Natural killer cell (primary cell): ENCODE data around the gene PRR12. TPM values are rescaled to one million over a fixed set of nuclear protein-coding genes. Genes with fewer than 3 reads are reported as not detected.

Experiments
- ATAC-seq, 3 donors: fragments of 150-1000 bp in 2 of 3; fragments of 200-7000 bp in 1 of 3; cut with Tn5 transposase; 1 replicate in 1 of 3; 2 replicates in 2 of 3; pipeline ENCODE4 v1.10.0; 2021; ENCODE audit warnings: mild to moderate bottlenecking in 2 of 3, moderate library complexity in 2 of 3
- DNase-seq, 2 donors: peaks; one replicate each; pipeline versions ENCODE4 v3.0.0 to v3.0.0-alpha.2; 2013 to 2021; ENCODE audit warnings: mixed read lengths in 1 of 2
- H3K27ac ChIP-seq: one replicate; pipeline ENCODE4 v1.5.1; 2013; ENCODE audit warnings: mild to moderate bottlenecking, low read length
- H3K27me3 ChIP-seq: one replicate; pipeline ENCODE4 v1.6.1; 2013; ENCODE audit warnings: low read length; ENCODE audit not compliant: control insufficient read depth, insufficient read depth
- H3K36me3 ChIP-seq: one replicate; pipeline ENCODE4 v1.6.1; 2013; ENCODE audit warnings: low read length; ENCODE audit not compliant: control insufficient read depth, insufficient read depth
- H3K4me1 ChIP-seq: one replicate; pipeline ENCODE4 v1.6.1; 2013; ENCODE audit warnings: low read length; ENCODE audit not compliant: control insufficient read depth, insufficient read depth
- H3K4me3 ChIP-seq: one replicate; pipeline ENCODE4 v1.5.1; 2013; ENCODE audit warnings: low read length
- H3K9me3 ChIP-seq: one replicate; pipeline ENCODE4 v1.6.1; 2013; ENCODE audit warnings: low read length; ENCODE audit not compliant: control insufficient read depth, insufficient read depth
- H3K27ac Mint-ChIP-seq, 2 donors: one replicate each; pipeline ENCODE4 v1.8.0; 2022; ENCODE audit warnings: mild to moderate bottlenecking in 2 of 2, mixed read lengths in 2 of 2, moderate library complexity in 1 of 2
- H3K27me3 Mint-ChIP-seq, 2 donors: one replicate each; pipeline ENCODE4 v1.8.0; 2022; ENCODE audit warnings: low read depth in 2 of 2, mixed read lengths in 2 of 2
- H3K36me3 Mint-ChIP-seq: one replicate; pipeline ENCODE4 v1.8.0; 2022; ENCODE audit warnings: mixed read lengths
- H3K4me1 Mint-ChIP-seq, 2 donors: one replicate each; pipeline ENCODE4 v1.8.0; 2022; ENCODE audit warnings: mixed read lengths in 2 of 2
- H3K4me3 Mint-ChIP-seq: one replicate; pipeline ENCODE4 v1.8.0; 2022; ENCODE audit warnings: mild to moderate bottlenecking, moderate library complexity, mixed read lengths
- H3K9me3 Mint-ChIP-seq, 2 donors: one replicate each; pipeline ENCODE4 v1.8.0; 2022; ENCODE audit warnings: mixed read lengths in 2 of 2
- WGBS: methylation state at CpG from one replicate; pipeline ENCODE4 v1.1.7; 2013; ENCODE audit warnings: missing lambda C conversion rate; ENCODE audit not compliant: insufficient coverage; 5-methylcytosine and 5-hydroxymethylcytosine counted together
- intact Hi-C: fragments of 100-400 bp; cut with micrococcal nuclease; formaldehyde crosslinking; loops from one replicate; pipeline ENCODE4 v1.14.2; 2022
- total RNA-seq, 4 donors: library from RNA; stranded (reverse); fragments of 120-200 nt in 1 of 4; gene quantifications; one replicate each; pipeline versions ENCODE4 v1.2.3 to v1.2.4, GENCODE V29; 2013 to 2022
- TF ChIP-seq, protein P1 (sequence below): fragments of 200-600 bp; IDR thresholded peaks from one replicate; pipeline ENCODE4 v1.8.0; 2022; ENCODE audit warnings: antibody characterized with exemption

The PRR12 gene
- total RNA-seq, 3 donors from 2014 or later (not counting 1 experiment from before 2014, with no cell fraction given): 51.1 to 62.1 (median 56.0) TPM

DNA sequence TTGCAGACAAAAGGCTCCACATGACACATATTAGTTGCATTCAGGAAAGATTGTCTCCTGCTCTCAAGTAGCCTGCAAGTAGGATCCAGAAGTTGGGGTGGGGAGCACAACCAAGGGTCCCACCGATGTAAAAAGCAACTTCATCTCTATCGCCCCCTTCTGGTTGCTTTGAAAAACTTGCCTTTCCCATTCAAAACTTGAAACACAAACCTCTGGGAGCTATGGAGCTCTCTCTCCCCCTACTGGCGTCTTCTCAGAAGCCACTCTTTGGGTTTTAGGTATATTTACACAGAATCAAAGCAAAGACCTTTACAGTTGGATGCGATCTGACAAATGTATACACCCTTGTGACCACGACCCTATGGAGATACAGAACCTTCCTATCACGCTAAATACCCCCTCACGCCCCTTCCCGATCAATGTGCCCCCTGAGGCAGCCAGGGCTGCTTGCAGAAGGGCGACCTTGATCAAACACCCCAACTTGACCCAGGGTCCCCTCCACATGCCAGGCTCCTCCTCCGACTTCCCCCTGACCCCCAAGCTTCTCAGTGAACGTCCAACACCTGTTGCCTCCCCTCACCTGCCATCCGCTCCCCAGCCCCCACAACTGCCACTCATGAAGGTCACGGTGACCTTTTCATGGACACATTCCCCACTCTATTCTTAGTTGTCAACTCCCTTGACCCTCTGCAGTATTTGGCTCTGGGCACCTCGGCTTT lies 20.7 kb upstream of the PRR12 start:
- Histone ChIP-seq H3K9me3 (no peaks in the 10 kb centered on the region), H3K36me3 (peaks cover 11% of the 10 kb centered on the region), H3K4me3 (no peak overlapping the region), H3K27me3 (no peaks in the 10 kb centered on the region), H3K4me1 (peaks cover 55% of the 10 kb centered on the region), H3K27ac (peak overlapping the region; percentile 13)
- Mint-ChIP-seq H3K4me3 (peak overlapping the region; percentile 79), H3K27me3 (no peaks in the 10 kb centered on the region), H3K9me3 (no peaks in the 10 kb centered on the region), H3K27ac (peak overlapping the region; percentile 89 to 91), H3K4me1 (peaks cover 25 to 41% of the 10 kb centered on the region in 2 donors), H3K36me3 (no peaks in the 10 kb centered on the region)
- 46% methylated on average over 14 of the region's 14 CpGs for WGBS
- ATAC-seq (peak; percentile 66 to 80 (median 67)), DNase-seq (peak; percentile 39 to 96)
- TF ChIP-seq, protein P1, sequence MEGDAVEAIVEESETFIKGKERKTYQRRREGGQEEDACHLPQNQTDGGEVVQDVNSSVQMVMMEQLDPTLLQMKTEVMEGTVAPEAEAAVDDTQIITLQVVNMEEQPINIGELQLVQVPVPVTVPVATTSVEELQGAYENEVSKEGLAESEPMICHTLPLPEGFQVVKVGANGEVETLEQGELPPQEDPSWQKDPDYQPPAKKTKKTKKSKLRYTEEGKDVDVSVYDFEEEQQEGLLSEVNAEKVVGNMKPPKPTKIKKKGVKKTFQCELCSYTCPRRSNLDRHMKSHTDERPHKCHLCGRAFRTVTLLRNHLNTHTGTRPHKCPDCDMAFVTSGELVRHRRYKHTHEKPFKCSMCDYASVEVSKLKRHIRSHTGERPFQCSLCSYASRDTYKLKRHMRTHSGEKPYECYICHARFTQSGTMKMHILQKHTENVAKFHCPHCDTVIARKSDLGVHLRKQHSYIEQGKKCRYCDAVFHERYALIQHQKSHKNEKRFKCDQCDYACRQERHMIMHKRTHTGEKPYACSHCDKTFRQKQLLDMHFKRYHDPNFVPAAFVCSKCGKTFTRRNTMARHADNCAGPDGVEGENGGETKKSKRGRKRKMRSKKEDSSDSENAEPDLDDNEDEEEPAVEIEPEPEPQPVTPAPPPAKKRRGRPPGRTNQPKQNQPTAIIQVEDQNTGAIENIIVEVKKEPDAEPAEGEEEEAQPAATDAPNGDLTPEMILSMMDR: peak; percentile 98
- intact Hi-C loops: loop anchor here (1.0 to 2.0 kb wide), 4 partner anchors 64 to 343 kb away; partner anchors contain the start of gene FLT3LG

DNA sequence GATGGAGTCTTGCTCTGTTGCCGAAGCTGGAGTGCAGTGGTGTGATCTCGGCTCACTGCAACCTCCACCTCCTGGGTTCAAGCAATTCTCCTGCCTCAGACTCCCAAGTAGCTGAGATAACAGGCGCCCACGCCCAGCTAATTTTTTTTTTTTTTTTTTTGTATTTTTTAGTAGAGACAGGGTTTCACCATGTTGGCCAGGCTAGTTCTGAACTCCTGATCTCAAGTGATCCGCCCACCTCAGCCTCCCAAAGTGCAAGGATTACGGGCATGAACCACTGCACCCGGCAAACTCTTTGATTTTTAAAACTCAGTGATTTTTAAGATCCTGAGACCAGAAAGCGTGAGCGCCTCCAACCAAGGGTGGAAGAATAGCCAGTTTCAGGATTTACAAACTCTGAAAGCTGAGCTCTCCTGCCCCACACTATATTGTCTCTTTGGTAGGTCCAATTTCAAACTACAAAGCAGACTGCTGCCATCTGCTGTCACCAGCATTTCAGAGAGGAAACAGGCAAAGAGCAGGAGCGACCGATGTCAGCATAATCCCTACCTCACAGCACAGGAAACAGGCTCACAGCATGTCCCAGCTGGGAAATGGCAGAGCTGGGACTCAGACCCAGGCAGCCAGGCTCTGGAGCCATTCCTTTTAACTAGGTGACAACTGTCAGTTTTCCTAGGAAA lies 19.8 kb upstream of the PRR12 start:
- H3K27me3 Mint-ChIP-seq: no peaks in the 10 kb centered on the region
- H3K36me3 Mint-ChIP-seq: no peaks in the 10 kb centered on the region
- ATAC-seq (no peak), DNase-seq (peak in 1 of 2 donors; percentile 75)
- intact Hi-C loops: loop anchor here (1.0 to 2.0 kb wide), 4 partner anchors 65 to 344 kb away; partner anchors contain the start of gene FLT3LG
- Histone ChIP-seq H3K27ac (no peak overlapping the region), H3K4me3 (no peak overlapping the region), H3K9me3 (no peaks in the 10 kb centered on the region), H3K4me1 (peaks cover 47% of the 10 kb centered on the region), H3K27me3 (no peaks in the 10 kb centered on the region), H3K36me3 (peaks cover 16% of the 10 kb centered on the region)
- H3K4me1 Mint-ChIP-seq: peaks cover 23 to 33% of the 10 kb centered on the region in 2 donors
- no peak overlapping the region for H3K27ac Mint-ChIP-seq
- WGBS: 80% methylated on average over 9 of the region's 11 CpGs
- H3K4me3 Mint-ChIP-seq: no peak overlapping the region
- TF ChIP-seq, protein P1: no peak
- H3K9me3 Mint-ChIP-seq: no peaks in the 10 kb centered on the region

DNA sequence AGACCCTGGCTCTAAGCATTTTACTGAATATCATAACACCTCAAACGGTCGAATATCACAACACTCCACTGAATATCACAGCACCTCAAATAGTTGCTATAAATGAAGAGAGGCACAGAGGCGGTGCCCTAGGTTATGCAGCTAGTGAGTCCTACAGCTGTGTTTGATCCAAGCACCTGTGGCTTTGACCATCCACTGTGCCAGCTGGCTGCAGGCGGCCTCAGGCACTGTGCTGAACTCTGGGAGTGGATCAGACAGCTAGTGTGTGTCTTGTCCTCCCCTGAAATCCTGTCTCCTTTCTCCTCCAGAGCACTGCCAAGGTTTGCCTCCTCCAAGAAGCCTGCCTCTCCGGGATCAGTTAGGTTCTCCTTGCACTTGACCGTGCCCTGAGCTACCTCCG lies 18.0 kb upstream of the PRR12 start:
- ATAC-seq (no peak), DNase-seq (no peak)
- H3K9me3 ChIP-seq: no peaks in the 10 kb centered on the region
- H3K4me3 Mint-ChIP-seq: no peak overlapping the region
- H3K4me1 Mint-ChIP-seq: peaks cover 15 to 28% of the 10 kb centered on the region in 2 donors
- H3K27ac ChIP-seq: no peak overlapping the region
- H3K27me3 ChIP-seq: no peaks in the 10 kb centered on the region
- peaks cover 18% of the 10 kb centered on the region for H3K36me3 ChIP-seq
- H3K9me3 Mint-ChIP-seq: no peaks in the 10 kb centered on the region
- H3K4me1 ChIP-seq: peaks cover 28% of the 10 kb centered on the region
- TF ChIP-seq, protein P1: no peak
- no peak overlapping the region for H3K4me3 ChIP-seq
- over 99% methylated on average over 7 of the region's 7 CpGs for WGBS
- no peaks in the 10 kb centered on the region for H3K36me3 Mint-ChIP-seq
- H3K27ac Mint-ChIP-seq: peak overlapping the region in 1 of 2 donors; percentile 43
- no peaks in the 10 kb centered on the region for H3K27me3 Mint-ChIP-seq
- intact Hi-C loops: no loop called here
